ENCODE measurements around the gene SPTSSA. TPM values are rescaled to one million over a fixed set of nuclear protein-coding genes. Genes with fewer than 3 reads are reported as not detected.

SPTSSA gene
- total RNA-seq, 1 experiment from 2014 or later: 24.5 TPM

GRCh38 chr14:34496679-34497513, 34.9 kb upstream of the SPTSSA start:
- H3K27ac Mint-ChIP-seq: peak overlapping the region; percentile 89
- ATAC-seq (peak; percentile 92), DNase-seq (ENCODE audit: low spot score) (peak; percentile 45)
- H3K9me3 Mint-ChIP-seq: no peaks in the 10 kb centered on the region
- H3K4me1 Mint-ChIP-seq: peaks cover 16% of the 10 kb centered on the region
- POLR2A ChIA-PET: interaction anchor here (0.6 kb wide), 1 partner anchor 66 kb away, joined by 3 read pairs; no protein-coding TSS in a partner anchor
- no peak overlapping the region for H3K4me3 Mint-ChIP-seq
- CTCF ChIA-PET: interaction anchor here (0.6 to 3.5 kb wide), 11 partner anchors 12 to 574 kb away, joined by 3 to 23 read pairs (median 4); no protein-coding TSS in a partner anchor
- TF ChIP-seq GABPB1 (CRISPR knock-in tag; IDR thresholded peaks at IDR 0.05) (peak; percentile 83; the same call in 1 of the 2 replicates), NR2C2 (CRISPR knock-in tag; IDR thresholded peaks at IDR 0.05) (no peak), ZNF396 (CRISPR knock-in tag; IDR thresholded peaks at IDR 0.05; ENCODE audit: borderline replicate concordance) (no peak)
- H3K36me3 Mint-ChIP-seq: no peaks in the 10 kb centered on the region
- H3K27me3 Mint-ChIP-seq (ENCODE audit: low read depth): no peaks in the 10 kb centered on the region

- Mint-ChIP-seq H3K4me1 (peaks cover 16% of the 10 kb centered on the region), H3K4me3 (no peak overlapping the region), H3K9me3 (no peaks in the 10 kb centered on the region), H3K27me3 (ENCODE audit: low read depth) (no peaks in the 10 kb centered on the region), H3K36me3 (no peaks in the 10 kb centered on the region), H3K27ac (peak overlapping the region; percentile 89; the same call in 1 of the 2 replicates)
- ATAC-seq (no peak), DNase-seq (ENCODE audit: low spot score) (no peak)
- POLR2A ChIA-PET: interaction anchor here (0.6 kb wide), 1 partner anchor 36 kb away, joined by 5 read pairs; no protein-coding TSS in a partner anchor
- CTCF ChIA-PET: interaction anchor here (0.6 to 1.6 kb wide), 9 partner anchors 11 to 391 kb away, joined by 3 to 6 read pairs (median 4); no protein-coding TSS in a partner anchor
- TF ChIP-seq NR1H2 (CRISPR knock-in tag; IDR thresholded peaks at IDR 0.05) (no peak), FOXJ3 (CRISPR knock-in tag; IDR thresholded peaks at IDR 0.05; ENCODE audit: borderline replicate concordance) (no peak), ZNF423 (CRISPR knock-in tag; IDR thresholded peaks at IDR 0.05) (no peak), CREM (CRISPR knock-in tag; IDR thresholded peaks at IDR 0.05) (no peak), SP1 (CRISPR knock-in tag; conservative IDR thresholded peaks at IDR 0.05) (no peak), ZNF121 (CRISPR knock-in tag; IDR thresholded peaks at IDR 0.05) (no peak), FOXP1 (CRISPR knock-in tag; IDR thresholded peaks at IDR 0.05; ENCODE audit: borderline replicate concordance) (no peak), ZMAT4 (CRISPR knock-in tag; IDR thresholded peaks at IDR 0.05) (no peak)
- TF ChIP-seq, protein P1, sequence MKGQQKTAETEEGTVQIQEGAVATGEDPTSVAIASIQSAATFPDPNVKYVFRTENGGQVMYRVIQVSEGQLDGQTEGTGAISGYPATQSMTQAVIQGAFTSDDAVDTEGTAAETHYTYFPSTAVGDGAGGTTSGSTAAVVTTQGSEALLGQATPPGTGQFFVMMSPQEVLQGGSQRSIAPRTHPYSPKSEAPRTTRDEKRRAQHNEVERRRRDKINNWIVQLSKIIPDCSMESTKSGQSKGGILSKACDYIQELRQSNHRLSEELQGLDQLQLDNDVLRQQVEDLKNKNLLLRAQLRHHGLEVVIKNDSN (CRISPR knock-in tag; IDR thresholded peaks at IDR 0.05): no peak
Measured at GRCh38 chr14:34496007-34496678, 34.1 kb upstream of the SPTSSA start.

GRCh38 chr14:34489324-34489723, 27.3 kb upstream of the SPTSSA start:
- ChIA-PET CTCF (no interaction called here), POLR2A (no interaction called here)
- Mint-ChIP-seq H3K4me3 (no peak overlapping the region), H3K27ac (no peak overlapping the region), H3K36me3 (no peaks in the 10 kb centered on the region), H3K27me3 (ENCODE audit: low read depth) (no peaks in the 10 kb centered on the region), H3K9me3 (peaks cover 4% of the 10 kb centered on the region; the same call in 1 of the 2 replicates), H3K4me1 (no peaks in the 10 kb centered on the region)
- no peak for DNase-seq (ENCODE audit: low spot score)
- TF ChIP-seq, protein P2, sequence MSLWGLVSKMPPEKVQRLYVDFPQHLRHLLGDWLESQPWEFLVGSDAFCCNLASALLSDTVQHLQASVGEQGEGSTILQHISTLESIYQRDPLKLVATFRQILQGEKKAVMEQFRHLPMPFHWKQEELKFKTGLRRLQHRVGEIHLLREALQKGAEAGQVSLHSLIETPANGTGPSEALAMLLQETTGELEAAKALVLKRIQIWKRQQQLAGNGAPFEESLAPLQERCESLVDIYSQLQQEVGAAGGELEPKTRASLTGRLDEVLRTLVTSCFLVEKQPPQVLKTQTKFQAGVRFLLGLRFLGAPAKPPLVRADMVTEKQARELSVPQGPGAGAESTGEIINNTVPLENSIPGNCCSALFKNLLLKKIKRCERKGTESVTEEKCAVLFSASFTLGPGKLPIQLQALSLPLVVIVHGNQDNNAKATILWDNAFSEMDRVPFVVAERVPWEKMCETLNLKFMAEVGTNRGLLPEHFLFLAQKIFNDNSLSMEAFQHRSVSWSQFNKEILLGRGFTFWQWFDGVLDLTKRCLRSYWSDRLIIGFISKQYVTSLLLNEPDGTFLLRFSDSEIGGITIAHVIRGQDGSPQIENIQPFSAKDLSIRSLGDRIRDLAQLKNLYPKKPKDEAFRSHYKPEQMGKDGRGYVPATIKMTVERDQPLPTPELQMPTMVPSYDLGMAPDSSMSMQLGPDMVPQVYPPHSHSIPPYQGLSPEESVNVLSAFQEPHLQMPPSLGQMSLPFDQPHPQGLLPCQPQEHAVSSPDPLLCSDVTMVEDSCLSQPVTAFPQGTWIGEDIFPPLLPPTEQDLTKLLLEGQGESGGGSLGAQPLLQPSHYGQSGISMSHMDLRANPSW (CRISPR knock-in tag; conservative IDR thresholded peaks at IDR 0.05; ENCODE audit: low read depth): no peak
- TF ChIP-seq SOX15 (CRISPR knock-in tag; IDR thresholded peaks at IDR 0.05): no peak
- no peak for TF ChIP-seq GRHL2 (CRISPR knock-in tag; IDR thresholded peaks at IDR 0.05; ENCODE audit: insufficient replicate concordance, severe bottlenecking)
- TF ChIP-seq E2F5 (CRISPR knock-in tag; IDR thresholded peaks at IDR 0.05): no peak
- ATAC-seq: no peak
